ENCODE data around the gene C2orf80. TPM values are rescaled to one million over a fixed set of nuclear protein-coding genes. Genes with fewer than 3 reads are reported as not detected.
A peak's percentile ranks its signal among the peaks of the same experiment; 100 is the strongest.

C2orf80 gene
- polyA plus RNA-seq, 1 of the 3 experiments (the other 2 are of a cell fraction) = not detected

DNA sequence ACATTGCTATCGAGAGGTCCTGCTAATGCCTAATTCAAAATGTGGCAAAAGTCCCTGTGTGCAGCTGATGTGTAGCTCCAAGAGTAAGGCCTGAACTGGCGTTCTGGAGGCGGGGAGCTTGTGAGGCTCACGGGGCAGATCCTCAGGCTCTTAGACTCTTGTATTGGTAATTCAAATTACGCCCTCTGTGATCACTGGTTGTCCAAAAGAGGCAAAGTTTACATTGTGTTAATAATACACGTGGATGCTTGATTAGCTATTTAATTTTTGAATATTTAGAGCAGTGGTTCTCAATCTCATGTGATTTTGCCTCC lies 14.0 kb downstream of the C2orf80 start:
- H3K4me2 ChIP-seq = no peak overlapping the region
- no peaks in the 10 kb centered on the region for H3K79me2 ChIP-seq (ENCODE audit: insufficient read depth)
- H2AFZ ChIP-seq (ENCODE audit: low read depth) = peak overlapping the region; percentile 87; the same call in 1 of the 2 replicates
- H3K9ac ChIP-seq = no peak overlapping the region
- no peaks in the 10 kb centered on the region for H3K36me3 ChIP-seq (replicated peaks in 1 of 2; ENCODE audit: control insufficient read depth in 1 of 2, insufficient read depth in 2 of 2, low read length in 1 of 2)
- POLR2A ChIA-PET = interaction anchor here (0.8 kb wide), 1 partner anchor 79 kb away, joined by 5 read pairs; no protein-coding TSS in a partner anchor
- TF ChIP-seq MXI1 (IDR thresholded peaks at IDR 0.05; ENCODE audit: low read depth, low read length) = no peak
- TF ChIP-seq, protein P1, sequence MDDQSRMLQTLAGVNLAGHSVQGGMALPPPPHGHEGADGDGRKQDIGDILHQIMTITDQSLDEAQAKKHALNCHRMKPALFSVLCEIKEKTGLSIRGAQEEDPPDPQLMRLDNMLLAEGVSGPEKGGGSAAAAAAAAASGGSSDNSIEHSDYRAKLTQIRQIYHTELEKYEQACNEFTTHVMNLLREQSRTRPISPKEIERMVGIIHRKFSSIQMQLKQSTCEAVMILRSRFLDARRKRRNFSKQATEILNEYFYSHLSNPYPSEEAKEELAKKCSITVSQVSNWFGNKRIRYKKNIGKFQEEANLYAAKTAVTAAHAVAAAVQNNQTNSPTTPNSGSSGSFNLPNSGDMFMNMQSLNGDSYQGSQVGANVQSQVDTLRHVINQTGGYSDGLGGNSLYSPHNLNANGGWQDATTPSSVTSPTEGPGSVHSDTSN (IDR thresholded peaks at IDR 0.05) = no peak
- TF ChIP-seq, protein P2, sequence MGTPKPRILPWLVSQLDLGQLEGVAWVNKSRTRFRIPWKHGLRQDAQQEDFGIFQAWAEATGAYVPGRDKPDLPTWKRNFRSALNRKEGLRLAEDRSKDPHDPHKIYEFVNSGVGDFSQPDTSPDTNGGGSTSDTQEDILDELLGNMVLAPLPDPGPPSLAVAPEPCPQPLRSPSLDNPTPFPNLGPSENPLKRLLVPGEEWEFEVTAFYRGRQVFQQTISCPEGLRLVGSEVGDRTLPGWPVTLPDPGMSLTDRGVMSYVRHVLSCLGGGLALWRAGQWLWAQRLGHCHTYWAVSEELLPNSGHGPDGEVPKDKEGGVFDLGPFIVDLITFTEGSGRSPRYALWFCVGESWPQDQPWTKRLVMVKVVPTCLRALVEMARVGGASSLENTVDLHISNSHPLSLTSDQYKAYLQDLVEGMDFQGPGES (IDR thresholded peaks at IDR 0.05; ENCODE audit: low read depth, low read length) = no peak
- TF ChIP-seq CHD2 (IDR thresholded peaks at IDR 0.05; ENCODE audit: low read length, partially characterized antibody) = no peak
- TF ChIP-seq POLR2AphosphoS5 (IDR thresholded peaks at IDR 0.05; ENCODE audit: low read depth, low read length) = no peak
- no peak for TF ChIP-seq RFX5 (IDR thresholded peaks at IDR 0.05; ENCODE audit: low read length)
- TF ChIP-seq, protein P3, sequence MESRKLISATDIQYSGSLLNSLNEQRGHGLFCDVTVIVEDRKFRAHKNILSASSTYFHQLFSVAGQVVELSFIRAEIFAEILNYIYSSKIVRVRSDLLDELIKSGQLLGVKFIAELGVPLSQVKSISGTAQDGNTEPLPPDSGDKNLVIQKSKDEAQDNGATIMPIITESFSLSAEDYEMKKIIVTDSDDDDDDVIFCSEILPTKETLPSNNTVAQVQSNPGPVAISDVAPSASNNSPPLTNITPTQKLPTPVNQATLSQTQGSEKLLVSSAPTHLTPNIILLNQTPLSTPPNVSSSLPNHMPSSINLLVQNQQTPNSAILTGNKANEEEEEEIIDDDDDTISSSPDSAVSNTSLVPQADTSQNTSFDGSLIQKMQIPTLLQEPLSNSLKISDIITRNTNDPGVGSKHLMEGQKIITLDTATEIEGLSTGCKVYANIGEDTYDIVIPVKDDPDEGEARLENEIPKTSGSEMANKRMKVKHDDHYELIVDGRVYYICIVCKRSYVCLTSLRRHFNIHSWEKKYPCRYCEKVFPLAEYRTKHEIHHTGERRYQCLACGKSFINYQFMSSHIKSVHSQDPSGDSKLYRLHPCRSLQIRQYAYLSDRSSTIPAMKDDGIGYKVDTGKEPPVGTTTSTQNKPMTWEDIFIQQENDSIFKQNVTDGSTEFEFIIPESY (IDR thresholded peaks at IDR 0.05; ENCODE audit: borderline replicate concordance, low read depth) = no peak
- TF ChIP-seq NFIC (IDR thresholded peaks at IDR 0.05; ENCODE audit: borderline replicate concordance) = no peak
- TF ChIP-seq GABPA (IDR thresholded peaks at IDR 0.05; ENCODE audit: low read depth) = no peak
- no peak for TF ChIP-seq EZH2phosphoT487 (IDR thresholded peaks at IDR 0.05; ENCODE audit: borderline replicate concordance, low read depth)
- TF ChIP-seq, protein P4, sequence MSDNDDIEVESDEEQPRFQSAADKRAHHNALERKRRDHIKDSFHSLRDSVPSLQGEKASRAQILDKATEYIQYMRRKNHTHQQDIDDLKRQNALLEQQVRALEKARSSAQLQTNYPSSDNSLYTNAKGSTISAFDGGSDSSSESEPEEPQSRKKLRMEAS (IDR thresholded peaks at IDR 0.05; ENCODE audit: low read depth) = no peak
- TF ChIP-seq RAD21 (IDR thresholded peaks at IDR 0.05; ENCODE audit: low read length) = no peak
- TF ChIP-seq RXRA (IDR thresholded peaks at IDR 0.05; ENCODE audit: borderline replicate concordance, low read depth) = no peak
- no peak for TF ChIP-seq MEF2A (IDR thresholded peaks at IDR 0.05; ENCODE audit: borderline replicate concordance, low read depth)
- no peak for TF ChIP-seq SIN3A (IDR thresholded peaks at IDR 0.05; ENCODE audit: borderline replicate concordance, low read depth, low read length)
- TF ChIP-seq TEAD4 (IDR thresholded peaks at IDR 0.05; ENCODE audit: borderline replicate concordance, insufficient read depth) = no peak
- TF ChIP-seq JUND (IDR thresholded peaks at IDR 0.05) = no peak
- TF ChIP-seq FOXM1 (IDR thresholded peaks at IDR 0.05; ENCODE audit: low read depth) = no peak
- H3K9me3 ChIP-seq = no peaks in the 10 kb centered on the region
- H3K9me2 ChIP-seq = no peaks in the 10 kb centered on the region
- no peak overlapping the region for H3K27ac ChIP-seq (ENCODE audit: low read depth in 2 of 2, low read length in 1 of 2)
- CTCF ChIA-PET = interaction anchor here (0.6 to 4.2 kb wide), 37 partner anchors 8 to 1149 kb away, joined by 3 to 81 read pairs (median 5); partner anchors contain the start of genes C2orf80, CRYGA, IDH1 and PIKFYVE
- 84% methylated on average over 6 of the region's 6 CpGs for WGBS (ENCODE audit: low lambda C conversion rate)
- peaks cover 6% of the 10 kb centered on the region for H3F3A ChIP-seq (replicated peaks; ENCODE audit: insufficient read depth)
- no peaks in the 10 kb centered on the region for H4K20me1 ChIP-seq (ENCODE audit: insufficient read depth)
- H3K27me3 ChIP-seq (ENCODE audit: insufficient read depth) = no peaks in the 10 kb centered on the region
- DNase-seq = no peak
- no peaks in the 10 kb centered on the region; a peak in 2 of 4 replicates for H3K4me1 ChIP-seq (ENCODE audit: control insufficient read depth in 1 of 2, insufficient read depth in 2 of 2, low read depth in 1 of 2, low read length in 1 of 2)
- H3K4me3 ChIP-seq (ENCODE audit: low read depth in 2 of 2, low read length in 1 of 2) = peak overlapping the region in 1 of 2 experiments; percentile 20; a peak in 1 of 4 replicates
